ENCODE measurements around the gene RGS19.

Gene RGS19

GRCh38 chr20:64036346-64037198 is 42.7 kb downstream of the RGS19 start:
- Histone ChIP-seq H3K4me3 (ENCODE audit: extremely low read depth, insufficient read depth, low read length, poor library complexity, severe bottlenecking) (no peak overlapping the region), H3K27ac (ENCODE audit: low read depth, low read length, severe bottlenecking) (peak overlapping the region; percentile 5), H3K9me3 (ENCODE audit: control insufficient read depth, low read length) (no peaks in the 10 kb centered on the region), H3K36me3 (ENCODE audit: control insufficient read depth, insufficient read depth, low read length) (peaks cover 25% of the 10 kb centered on the region), H3K4me1 (ENCODE audit: control insufficient read depth, insufficient read depth, low read length, poor library complexity, severe bottlenecking) (peaks cover 6% of the 10 kb centered on the region)
- 66 to 85% methylated on average over 13 to 17 of the region's 17 CpGs for WGBS, 2 experiments (ENCODE audit: insufficient coverage in 2 of 2)

- Histone ChIP-seq H3K4me1 (ENCODE audit: control insufficient read depth, insufficient read depth, low read length, poor library complexity, severe bottlenecking) (peaks cover 6% of the 10 kb centered on the region), H3K4me3 (ENCODE audit: extremely low read depth, insufficient read depth, low read length, poor library complexity, severe bottlenecking) (no peak within 1 kb of the TSS), H3K36me3 (ENCODE audit: control insufficient read depth, insufficient read depth, low read length) (peaks cover 30% of the 10 kb centered on the region), H3K27ac (ENCODE audit: low read depth, low read length, severe bottlenecking) (peak within 1 kb of the TSS; percentile 5), H3K9me3 (ENCODE audit: control insufficient read depth, low read length) (no peaks in the 10 kb centered on the region)
- 71 to 73% methylated on average over 5 to 9 of the region's 10 CpGs for WGBS, 2 experiments (ENCODE audit: insufficient coverage in 2 of 2)
These were observed 43.4 kb downstream of the RGS19 start, which contains the start of gene C20orf204 for GRCh38 chr20:64035933-64036345. C20orf204 (plus strand) TSS chr20:64036182; CDS start chr20:64036324, 142 bp downstream.

GRCh38 chr20:64035066-64035932 is 44.0 kb downstream of the RGS19 start:
- H3K9me3 ChIP-seq (ENCODE audit: control insufficient read depth, low read length) = no peaks in the 10 kb centered on the region
- H3K4me3 ChIP-seq (ENCODE audit: extremely low read depth, insufficient read depth, low read length, poor library complexity, severe bottlenecking) = no peak overlapping the region
- WGBS, 2 experiments (ENCODE audit: insufficient coverage in 2 of 2) = 84 to 94% methylated on average over 10 to 17 of the region's 17 CpGs
- peaks cover 6% of the 10 kb centered on the region for H3K4me1 ChIP-seq (ENCODE audit: control insufficient read depth, insufficient read depth, low read length, poor library complexity, severe bottlenecking)
- H3K27ac ChIP-seq (ENCODE audit: low read depth, low read length, severe bottlenecking) = no peak overlapping the region
- H3K36me3 ChIP-seq (ENCODE audit: control insufficient read depth, insufficient read depth, low read length) = peaks cover 37% of the 10 kb centered on the region

DNA sequence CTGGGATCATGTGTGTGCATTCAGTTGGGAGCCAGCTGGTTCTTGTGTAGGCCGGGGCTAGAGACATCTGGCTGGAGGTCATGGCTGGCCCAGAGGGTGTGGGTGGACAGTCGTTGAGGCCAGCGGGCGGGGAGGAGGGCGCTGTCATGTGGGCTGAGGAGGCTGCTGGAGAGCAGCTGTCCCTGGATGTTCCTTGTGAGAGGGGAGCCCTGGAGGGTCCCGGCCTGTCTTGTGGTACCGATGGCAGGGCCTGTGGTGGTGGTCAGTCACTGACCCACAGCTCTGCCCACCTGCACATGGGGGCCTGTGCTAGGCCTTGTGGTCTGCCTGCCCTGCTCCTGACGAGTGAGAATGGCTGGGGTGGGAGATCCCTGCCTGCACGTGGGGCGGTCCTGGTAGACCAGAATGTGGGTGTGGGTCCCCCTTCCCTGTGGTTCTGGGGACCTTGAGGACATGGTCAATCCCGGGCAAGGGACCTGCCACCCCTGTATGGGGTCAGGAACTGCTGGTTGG is 45.3 kb downstream of the RGS19 start:
- 87 to 91% methylated on average over 9 to 11 of the region's 11 CpGs for WGBS, 2 experiments (ENCODE audit: insufficient coverage in 2 of 2)
- peaks cover 48% of the 10 kb centered on the region for H3K36me3 ChIP-seq (ENCODE audit: control insufficient read depth, insufficient read depth, low read length)
- no peak overlapping the region for H3K4me3 ChIP-seq (ENCODE audit: extremely low read depth, insufficient read depth, low read length, poor library complexity, severe bottlenecking)
- H3K4me1 ChIP-seq (ENCODE audit: control insufficient read depth, insufficient read depth, low read length, poor library complexity, severe bottlenecking) = peaks cover 6% of the 10 kb centered on the region
- H3K9me3 ChIP-seq (ENCODE audit: control insufficient read depth, low read length) = no peaks in the 10 kb centered on the region
- no peak overlapping the region for H3K27ac ChIP-seq (ENCODE audit: low read depth, low read length, severe bottlenecking)

- H3K4me3 ChIP-seq (ENCODE audit: extremely low read depth, insufficient read depth, low read length, poor library complexity, severe bottlenecking) = no peak overlapping the region
- peaks cover 59% of the 10 kb centered on the region for H3K36me3 ChIP-seq (ENCODE audit: control insufficient read depth, insufficient read depth, low read length)
- H3K4me1 ChIP-seq (ENCODE audit: control insufficient read depth, insufficient read depth, low read length, poor library complexity, severe bottlenecking) = peaks cover 6% of the 10 kb centered on the region
- H3K27ac ChIP-seq (ENCODE audit: low read depth, low read length, severe bottlenecking) = no peak overlapping the region
- 94 to 96% methylated on average over 29 to 31 of the region's 31 CpGs for WGBS, 2 experiments (ENCODE audit: insufficient coverage in 2 of 2)
- no peaks in the 10 kb centered on the region for H3K9me3 ChIP-seq (ENCODE audit: control insufficient read depth, low read length)
These were observed 46.4 kb downstream of the RGS19 start for GRCh38 chr20:64032706-64033624.

- Histone ChIP-seq H3K4me3 (ENCODE audit: extremely low read depth, insufficient read depth, low read length, poor library complexity, severe bottlenecking) (no peak overlapping the region), H3K36me3 (ENCODE audit: control insufficient read depth, insufficient read depth, low read length) (peaks cover 70% of the 10 kb centered on the region), H3K4me1 (ENCODE audit: control insufficient read depth, insufficient read depth, low read length, poor library complexity, severe bottlenecking) (peaks cover 6% of the 10 kb centered on the region), H3K9me3 (ENCODE audit: control insufficient read depth, low read length) (no peaks in the 10 kb centered on the region), H3K27ac (ENCODE audit: low read depth, low read length, severe bottlenecking) (no peak overlapping the region)
- WGBS, 2 experiments (ENCODE audit: insufficient coverage in 2 of 2) = 89 to 96% methylated on average over 12 to 14 of the region's 19 CpGs
These were observed 47.5 kb downstream of the RGS19 start for GRCh38 chr20:64031822-64032314.

GRCh38 chr20:64030371-64031134 is 48.8 kb downstream of the RGS19 start:
- no peak overlapping the region for H3K27ac ChIP-seq (ENCODE audit: low read depth, low read length, severe bottlenecking)
- no peaks in the 10 kb centered on the region for H3K9me3 ChIP-seq (ENCODE audit: control insufficient read depth, low read length)
- H3K4me3 ChIP-seq (ENCODE audit: extremely low read depth, insufficient read depth, low read length, poor library complexity, severe bottlenecking) = no peak overlapping the region
- WGBS, 2 experiments (ENCODE audit: insufficient coverage in 2 of 2) = 94 to 95% methylated on average over 19 to 20 of the region's 20 CpGs
- no peaks in the 10 kb centered on the region for H3K4me1 ChIP-seq (ENCODE audit: control insufficient read depth, insufficient read depth, low read length, poor library complexity, severe bottlenecking)
- H3K36me3 ChIP-seq (ENCODE audit: control insufficient read depth, insufficient read depth, low read length) = peaks cover 83% of the 10 kb centered on the region

DNA sequence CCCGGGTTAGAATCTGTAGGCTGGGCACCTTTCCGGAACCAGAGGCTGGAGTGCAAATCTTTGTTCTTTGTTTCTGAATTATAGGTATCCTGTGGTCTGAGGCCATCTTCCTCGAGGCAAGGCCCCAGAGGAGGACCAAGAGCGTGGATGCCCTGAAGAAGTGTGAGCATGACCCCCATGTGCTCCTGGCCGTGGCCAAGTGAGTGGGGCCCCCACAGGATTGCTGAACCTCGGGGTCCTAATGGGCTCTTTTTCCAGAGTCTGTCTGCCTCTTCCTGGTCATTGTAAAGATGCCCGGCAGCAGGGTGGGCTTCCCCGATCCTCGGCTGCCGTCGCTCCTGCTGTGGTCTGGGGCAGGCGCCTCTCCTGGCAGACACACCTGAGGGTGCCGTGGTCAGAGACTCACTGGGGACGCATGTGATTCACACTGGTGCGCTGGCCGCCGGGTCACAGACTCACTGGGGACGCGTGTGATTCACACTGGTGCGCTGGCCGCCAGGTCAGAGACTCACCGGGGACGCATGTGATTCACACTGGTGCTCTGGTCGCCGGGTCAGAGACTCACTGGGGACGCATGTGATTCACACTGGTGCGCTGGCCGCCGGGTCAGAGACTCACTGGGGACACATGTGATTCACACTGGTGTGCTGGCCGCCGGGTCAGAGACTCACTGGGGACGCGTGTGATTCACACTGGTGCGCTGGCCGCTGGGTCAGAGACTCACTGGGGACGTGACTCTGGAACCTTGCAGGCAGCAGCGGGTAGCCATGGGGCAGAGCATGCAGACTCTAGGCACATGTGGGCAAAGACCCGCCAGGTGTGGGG is 49.8 kb downstream of the RGS19 start:
- H3K4me1 ChIP-seq (ENCODE audit: control insufficient read depth, insufficient read depth, low read length, poor library complexity, severe bottlenecking) = no peaks in the 10 kb centered on the region

More for the DNA sequence above, 49.8 kb downstream of the RGS19 start:
- Histone ChIP-seq H3K27ac (ENCODE audit: low read depth, low read length, severe bottlenecking) (no peak overlapping the region), H3K9me3 (ENCODE audit: control insufficient read depth, low read length) (no peaks in the 10 kb centered on the region), H3K36me3 (ENCODE audit: control insufficient read depth, insufficient read depth, low read length) (peaks cover 89% of the 10 kb centered on the region), H3K4me3 (ENCODE audit: extremely low read depth, insufficient read depth, low read length, poor library complexity, severe bottlenecking) (no peak overlapping the region)
- 97 to 98% methylated on average over 36 to 38 of the region's 38 CpGs for WGBS, 2 experiments (ENCODE audit: insufficient coverage in 2 of 2)

All from mesodermal cell (in vitro differentiated cells).